DMS153 treated with DMSO at 0.1 percent for 48 hours (cell line): ENCODE data around the gene NOXRED1.
A peak's percentile ranks its signal among the peaks of the same experiment; 100 is the strongest.
"Not testable (repeated sequence)": the region's sequence is repeated elsewhere in the genome, so short reads cannot be mapped to it uniquely, and the experiment has no call there.

ENCODE experiments used
- DNase-seq: peaks from one replicate; lab custom pipeline; 2025; ENCODE audit not compliant: unreplicated experiment; lab: John Stamatoyannopoulos, UW

NOXRED1 gene, protein sequence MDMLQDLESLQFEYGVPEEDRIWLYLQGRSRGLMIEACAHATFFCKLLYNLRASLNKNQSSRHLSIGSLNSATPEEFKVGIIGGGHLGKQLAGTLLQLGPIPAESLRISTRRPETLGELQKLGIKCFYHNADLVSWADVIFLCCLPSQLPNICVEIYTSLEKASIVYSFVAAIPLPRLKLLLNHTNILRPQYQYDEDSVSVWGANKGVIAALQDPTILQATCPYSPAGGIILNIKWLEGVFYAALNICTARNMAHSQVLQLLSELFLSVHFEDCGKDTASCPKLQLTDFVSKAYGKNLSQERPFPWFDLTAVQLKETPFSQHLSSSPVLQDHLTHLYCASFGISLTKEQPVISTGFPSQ

GRCh38 chr14:77423423-77423822 lies at the start of gene NOXRED1:
NOXRED1 (minus strand) TSS chr14:77423523; CDS start chr14:77422889, 634 bp downstream.
- DNase-seq, result no peak

GRCh38 chr14:77470224-77470870 lies 47.0 kb upstream of the NOXRED1 start:
- no peak for DNase-seq

DNA sequence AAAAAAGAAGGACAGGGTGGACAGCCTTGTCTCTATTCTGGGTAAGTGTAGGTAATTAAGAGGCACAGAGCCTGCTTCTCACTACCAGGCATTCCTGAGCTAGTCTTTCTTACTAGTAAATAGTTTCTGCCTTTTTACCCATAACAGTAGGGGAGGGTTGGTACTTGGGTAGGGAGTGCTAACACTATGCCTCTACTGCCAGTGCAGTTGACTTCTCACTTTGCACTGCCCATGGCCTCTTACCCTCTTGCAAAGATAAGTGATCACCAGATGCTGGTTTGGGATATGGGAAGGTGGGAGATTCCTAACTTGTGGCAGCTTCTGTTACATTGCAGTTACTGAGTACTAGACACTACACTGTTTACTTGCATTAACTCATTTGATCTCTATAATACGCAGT lies 46.2 kb upstream of the NOXRED1 start:
- no peak for DNase-seq

DNA sequence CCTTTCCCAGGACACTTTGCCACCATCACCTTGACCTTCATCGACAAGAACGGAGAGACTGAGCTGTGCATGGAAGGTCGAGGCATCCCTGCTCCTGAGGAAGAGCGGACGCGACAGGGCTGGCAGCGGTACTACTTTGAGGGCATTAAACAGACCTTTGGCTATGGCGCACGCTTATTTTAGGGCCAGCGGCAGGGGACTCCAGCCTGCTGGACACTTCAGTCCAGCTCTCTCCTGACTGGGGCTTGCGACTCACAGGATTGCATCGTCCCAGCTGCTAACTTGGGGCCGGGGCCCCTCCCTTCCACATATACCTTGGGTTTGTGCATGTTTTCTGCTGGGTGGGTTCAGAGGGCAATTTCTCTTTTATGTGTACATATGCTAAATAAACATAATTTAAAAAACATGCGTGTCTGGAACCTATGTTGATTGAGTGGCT lies 45.8 kb upstream of the NOXRED1 start:
- no peak for DNase-seq

DNA sequence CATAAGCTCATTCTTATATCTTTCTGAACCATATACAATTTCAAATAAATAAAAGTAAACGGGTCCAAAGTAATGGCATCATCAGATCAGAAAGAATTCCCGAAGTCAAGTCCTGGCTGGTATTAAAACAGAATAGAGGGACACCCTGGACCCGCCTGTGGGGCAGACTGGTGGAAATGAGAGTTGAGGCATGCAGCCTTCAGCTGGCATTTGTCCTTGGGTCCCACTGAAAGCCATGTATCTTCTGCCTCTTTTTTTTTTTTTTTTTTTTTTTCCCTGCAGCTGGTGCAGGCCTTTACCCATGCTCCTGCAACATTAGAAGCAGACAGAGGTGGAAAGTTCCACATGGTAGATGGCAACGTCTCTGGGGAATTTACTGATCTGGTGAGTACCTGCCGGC lies 44.5 kb upstream of the NOXRED1 start:
- DNase-seq, result no peak

DNA sequence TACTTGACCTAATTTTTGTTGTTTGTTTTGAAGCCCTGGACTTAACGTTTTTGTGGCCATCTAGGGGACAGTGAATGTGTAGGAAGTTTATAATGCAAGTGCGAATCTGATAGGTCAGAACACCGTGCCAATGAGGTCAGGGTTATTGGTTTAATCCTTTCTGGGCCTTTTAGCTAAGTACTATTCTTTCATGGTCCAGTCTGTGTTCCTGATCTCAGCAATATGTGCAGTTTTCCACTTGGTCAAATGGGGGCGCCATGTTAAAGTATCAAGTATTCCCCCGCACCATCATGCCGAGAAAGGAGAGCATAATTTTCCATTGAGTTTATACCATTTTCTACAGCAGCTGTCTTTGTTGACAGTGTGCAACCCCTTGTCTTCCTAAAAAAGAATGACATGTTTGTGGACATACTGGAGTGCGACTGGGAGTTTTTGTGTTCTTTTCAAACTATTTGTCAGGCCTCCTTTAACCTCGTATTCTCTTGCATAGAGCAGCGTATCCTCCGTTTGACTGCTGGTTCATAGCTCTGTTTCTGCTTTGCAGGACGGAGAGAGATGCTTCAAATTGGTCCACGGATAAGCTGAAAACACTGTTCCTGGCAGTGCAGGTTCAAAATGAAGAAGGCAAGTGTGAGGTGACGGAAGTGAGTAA lies 35.9 kb upstream of the NOXRED1 start:
- DNase-seq, result no peak

DNA sequence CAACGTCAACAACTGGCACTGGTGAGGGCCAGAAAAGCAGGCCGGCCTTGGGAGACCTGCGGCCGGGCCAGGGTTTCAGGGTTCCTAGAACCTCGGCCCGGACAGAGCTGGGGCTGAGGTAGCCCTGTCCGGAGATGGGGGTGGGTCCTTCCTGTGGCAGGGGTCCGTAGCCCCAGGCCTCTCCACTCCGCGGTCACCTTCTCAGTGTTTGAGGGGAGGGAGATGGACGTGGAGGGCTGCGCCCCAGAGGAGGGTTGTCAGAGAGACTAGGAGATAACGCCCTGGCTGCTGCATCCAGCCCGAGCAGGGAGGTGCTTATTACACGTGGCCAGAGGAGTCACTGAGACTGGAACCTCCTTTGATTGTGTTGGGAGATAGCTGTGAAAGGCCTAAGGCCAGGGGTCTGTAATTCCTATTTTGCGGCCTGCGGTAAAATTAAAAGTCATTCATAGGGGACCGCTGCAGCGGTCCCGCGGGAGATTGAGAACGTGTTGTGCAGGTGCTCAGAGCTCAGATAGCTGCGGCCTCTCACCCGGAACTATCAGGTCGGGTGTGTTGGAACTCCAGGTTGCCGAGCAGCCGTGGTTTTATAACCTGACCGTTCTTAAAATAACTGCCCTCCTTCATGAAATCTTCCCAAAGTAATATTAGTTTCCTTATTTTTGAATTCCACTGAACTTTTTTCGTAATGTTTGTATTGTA lies 35.1 kb upstream of the NOXRED1 start:
- DNase-seq, result no peak

- peak; percentile 99 for DNase-seq
Observed at GRCh38 chr14:77457522-77458248, 34.4 kb upstream of the NOXRED1 start, which contains the start of the genes AHSA1 and VIPAS39. AHSA1 (plus strand) TSS chr14:77458093; CDS start chr14:77458190, 97 bp downstream. VIPAS39 (minus strand) TSS chr14:77457601; CDS start chr14:77454102, 3,499 bp downstream.

DNA sequence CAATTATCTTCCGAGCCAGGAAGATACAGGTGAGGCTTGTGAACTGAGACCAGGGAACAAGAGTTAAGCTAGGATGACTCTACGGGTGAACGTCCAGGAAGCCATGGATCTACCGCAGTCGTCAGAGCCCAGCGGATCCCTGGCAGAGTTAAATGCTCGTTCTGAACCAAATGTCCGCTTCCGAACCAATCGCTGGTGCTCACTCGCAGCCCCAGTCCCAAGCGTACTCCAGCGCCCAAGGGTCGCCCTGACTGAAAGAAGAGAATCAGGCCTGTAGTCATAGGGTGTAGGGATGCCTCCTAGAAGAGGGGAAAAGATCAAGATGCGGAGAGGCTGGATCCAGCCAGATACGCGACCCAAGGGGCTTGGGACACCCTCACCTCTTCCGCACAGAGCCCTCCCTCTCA lies 33.8 kb upstream of the NOXRED1 start:
- no peak for DNase-seq

DNA sequence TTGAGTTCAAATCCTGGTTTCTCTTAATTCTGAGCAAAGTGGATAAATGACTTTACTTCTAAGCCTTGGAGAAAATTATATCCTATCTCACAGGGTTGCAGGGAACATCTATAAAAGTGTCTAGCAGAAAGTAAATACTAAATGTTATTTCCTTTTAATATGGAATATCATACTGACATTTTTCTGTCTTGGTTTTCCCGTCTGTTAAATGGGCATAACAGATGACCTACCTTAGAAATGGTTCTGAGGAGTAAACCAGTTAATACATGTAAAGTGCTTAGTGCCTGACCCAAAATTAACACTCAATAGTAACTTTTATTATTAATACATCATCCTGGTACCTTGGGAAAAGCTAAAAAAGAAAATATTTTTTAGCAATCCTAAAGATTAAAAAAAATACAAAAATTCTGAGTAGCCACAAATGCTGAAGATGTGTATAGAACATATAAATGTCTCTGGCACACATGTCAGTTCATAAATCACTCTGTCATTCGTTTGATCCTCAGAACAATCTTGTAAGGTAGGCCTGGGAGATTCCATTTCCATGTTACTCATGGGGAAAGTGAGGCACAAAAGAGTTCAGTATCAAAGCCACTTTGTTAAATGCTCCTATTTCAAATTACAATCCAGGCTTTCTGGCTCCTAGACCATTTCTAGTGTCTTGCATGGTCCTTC lies 32.8 kb upstream of the NOXRED1 start:
- DNase-seq, result no peak

DNA sequence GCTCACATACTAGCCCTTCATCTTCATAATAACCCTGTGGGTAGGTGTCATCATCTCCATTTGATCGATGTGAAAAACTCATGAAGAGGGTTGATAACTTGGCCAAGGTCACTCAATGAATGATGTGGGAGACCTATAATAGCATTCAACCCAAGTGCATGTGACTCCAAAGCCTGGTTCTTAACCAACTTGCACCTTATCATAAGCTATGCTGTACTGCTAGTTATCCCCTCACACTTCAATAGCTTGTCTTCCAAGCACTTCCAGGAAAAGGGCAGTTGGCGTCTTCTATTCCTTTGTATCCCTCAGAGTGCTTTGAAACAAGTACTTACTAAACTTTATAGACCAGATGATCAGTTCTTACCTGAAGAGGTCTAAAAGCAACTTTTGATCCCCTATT lies 18.9 kb upstream of the NOXRED1 start:
- no peak for DNase-seq

DNA sequence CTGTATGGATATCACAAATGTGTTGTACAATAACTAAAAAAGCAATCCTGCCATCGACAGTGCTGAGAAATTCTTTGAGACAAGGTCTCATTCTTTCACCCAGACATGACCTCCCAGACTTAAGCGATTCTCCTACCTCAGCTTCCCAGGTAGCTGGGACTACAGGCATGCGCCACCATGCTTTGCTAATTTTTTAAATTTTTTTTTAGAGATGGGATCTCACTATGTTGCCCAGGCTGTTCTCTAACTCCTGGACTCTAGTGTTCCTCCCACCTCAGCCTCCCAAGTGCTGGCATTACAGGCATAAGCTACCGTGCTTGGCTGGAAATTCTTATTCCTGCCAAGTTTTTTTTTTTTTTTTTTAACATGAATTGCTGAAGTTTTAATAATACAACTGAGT lies 16.5 kb upstream of the NOXRED1 start:
- no peak for DNase-seq

- DNase-seq, result no peak
Observed at GRCh38 chr14:77438596-77438995, 15.3 kb upstream of the NOXRED1 start.

- DNase-seq, result no peak
Observed at GRCh38 chr14:77436042-77436441, 12.7 kb upstream of the NOXRED1 start.

DNA sequence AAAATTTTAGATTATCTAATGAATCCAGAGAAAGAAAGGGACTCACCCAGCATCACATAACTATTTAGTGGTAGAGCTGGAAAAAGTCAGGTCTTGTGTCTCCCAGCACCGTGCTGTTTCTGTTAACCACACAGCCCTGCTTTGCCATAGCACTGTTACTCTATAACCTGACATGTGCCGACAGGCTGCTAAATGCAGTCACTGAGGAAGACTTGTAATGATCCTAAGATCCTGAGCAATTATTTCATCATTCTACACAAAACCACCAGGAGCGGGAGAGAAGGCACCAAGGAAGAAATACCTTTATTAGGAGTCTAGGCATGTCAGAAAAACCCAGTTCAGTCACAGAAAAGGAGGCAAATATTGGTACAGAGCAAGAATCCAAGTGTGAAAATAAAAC lies 3.1 kb upstream of the NOXRED1 start:
- DNase-seq, result no peak

GRCh38 chr14:77424862-77425261 lies 1.5 kb upstream of the NOXRED1 start:
- no peak for DNase-seq

DNA sequence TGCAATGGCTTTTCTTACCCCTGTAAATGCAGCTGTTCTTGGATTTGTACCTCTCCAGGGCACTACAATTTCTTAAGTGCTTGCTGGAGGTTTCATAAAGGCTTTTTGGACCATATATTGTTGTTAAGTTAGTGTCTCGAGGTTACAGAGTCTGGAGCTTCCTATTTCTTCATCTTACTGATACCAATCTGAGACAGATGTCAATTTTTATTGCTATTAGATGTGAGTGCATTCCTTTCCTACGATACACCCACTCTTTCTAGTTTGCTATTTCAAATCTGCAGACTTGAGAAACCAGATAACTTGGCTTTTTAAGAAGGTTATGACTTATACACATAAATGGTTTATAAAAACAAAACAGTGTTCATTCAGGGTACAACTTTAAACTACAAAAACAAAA lies 2.1 kb downstream of the NOXRED1 start:
- DNase-seq, result no peak

- no peak for DNase-seq
Observed at GRCh38 chr14:77416836-77417235, 6.5 kb downstream of the NOXRED1 start.

DNA sequence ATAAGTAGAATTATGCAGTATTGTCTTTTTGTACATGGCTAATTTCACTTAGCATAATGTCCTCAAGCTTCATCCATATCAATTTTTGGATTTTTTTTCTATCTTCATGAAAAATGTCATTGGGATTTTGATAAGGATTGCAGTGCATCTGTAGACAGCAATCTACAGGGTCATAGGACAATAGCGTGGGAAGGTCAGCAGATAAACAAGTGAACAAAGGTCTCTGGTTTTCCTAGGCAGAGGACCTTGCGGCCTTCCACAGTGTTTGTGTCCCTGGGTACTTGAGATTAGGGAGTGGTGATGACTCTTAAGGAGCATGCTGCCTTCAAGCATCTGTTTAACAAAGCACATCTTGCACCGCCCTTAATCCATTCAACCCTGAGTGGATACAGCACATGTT lies 7.2 kb downstream of the NOXRED1 start:
- not testable (repeated sequence) for DNase-seq

DNA sequence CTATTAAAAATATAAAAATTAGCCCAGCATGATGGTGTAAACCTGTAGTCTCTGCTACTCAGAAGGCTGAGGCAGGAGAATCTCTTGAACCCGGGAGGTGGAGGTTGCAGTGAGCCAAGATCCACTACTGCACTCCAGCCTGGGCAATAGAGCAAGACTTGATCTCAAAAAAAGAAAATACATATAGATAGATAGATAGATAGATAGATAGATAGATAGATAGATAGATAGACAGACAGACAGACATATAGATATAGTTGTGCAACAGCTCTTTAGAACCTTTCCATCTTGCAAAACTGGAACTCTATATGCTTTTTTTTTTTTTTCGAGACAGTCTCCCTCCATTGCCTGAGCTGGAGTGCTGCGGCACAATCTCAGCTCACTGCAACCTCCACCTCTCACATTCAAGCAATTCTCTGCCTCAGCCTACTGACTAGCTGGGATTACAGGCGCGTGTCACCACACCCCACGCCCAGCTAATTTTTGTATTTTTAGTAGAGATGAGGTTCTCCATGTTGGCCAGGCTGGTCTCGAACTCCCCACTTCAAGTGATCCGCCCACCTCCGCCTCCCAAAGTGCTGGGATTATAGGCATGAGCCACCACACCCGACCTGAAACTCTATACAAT lies 7.8 kb downstream of the NOXRED1 start:
- DNase-seq, result not testable (repeated sequence)
